Common myeloid progenitor, CD34-positive (primary cell): ENCODE measurements around the gene PRDM16.

Experiments used
- CTCF ChIA-PET: fragments of 350-600 bp; sonication (Branson Sonifier 250); formaldehyde crosslinking; loops from one replicate; lab custom pipeline; 2021; ENCODE audit warnings: antibody characterized with exemption; lab: Charles Lee
- POLR2A ChIA-PET: fragments of 350-600 bp; sonication (Branson Sonifier 250); formaldehyde crosslinking; loops from one replicate; lab custom pipeline; 2021; ENCODE audit warnings: antibody characterized with exemption; lab: Charles Lee
- DNase-seq, 3 donors: peaks; one replicate each; pipeline versions ENCODE4 v3.0.0 to v3.0.0-alpha.2; 2013
- H3K27ac ChIP-seq, 2 experiments: 1 replicate in 1 of 2; 2 replicates in 1 of 2; pipeline ENCODE4 v1.7.0; 2013; ENCODE audit warnings: inconsistent platforms in 2 of 2, low read length in 2 of 2, mild to moderate bottlenecking in 2 of 2, low read depth in 1 of 2, moderate library complexity in 1 of 2; ENCODE audit not compliant: severe bottlenecking in 2 of 2, insufficient read depth in 1 of 2, poor library complexity in 1 of 2
- H3K27me3 ChIP-seq, 5 experiments: replicated peaks in 2 of 5; 1 replicate in 3 of 5; 2 replicates in 2 of 5; pipeline versions ENCODE4 v1.6.1 to v1.7.0; 2013; ENCODE audit warnings: low read length in 4 of 5, mild to moderate bottlenecking in 2 of 5, moderate library complexity in 2 of 5, inconsistent platforms in 1 of 5; ENCODE audit not compliant: insufficient read depth in 5 of 5, control insufficient read depth in 4 of 5
- H3K36me3 ChIP-seq, 4 experiments: 1 replicate in 2 of 4; 2 replicates in 2 of 4; pipeline versions ENCODE4 v1.6.1 to v1.7.0; 2013; ENCODE audit warnings: low read length in 3 of 4, control low read depth in 1 of 4, mild to moderate bottlenecking in 1 of 4; ENCODE audit not compliant: control insufficient read depth in 4 of 4, insufficient read depth in 4 of 4
- H3K4me1 ChIP-seq, 4 experiments: 1 replicate in 3 of 4; 2 replicates in 1 of 4; pipeline versions ENCODE4 v1.6.1 to v1.7.1; 2013; ENCODE audit warnings: low read length in 3 of 4, mild to moderate bottlenecking in 3 of 4, control low read depth in 1 of 4, inconsistent platforms in 1 of 4, moderate library complexity in 1 of 4; ENCODE audit not compliant: control insufficient read depth in 4 of 4, insufficient read depth in 4 of 4; ENCODE audit errors: control extremely low read depth in 1 of 4
- H3K4me3 ChIP-seq, 7 experiments: 1 replicate in 4 of 7; 2 replicates in 3 of 7; pipeline versions ENCODE4 v1.5.1 to v1.7.0; 2013; ENCODE audit warnings: mild to moderate bottlenecking in 7 of 7, low read length in 6 of 7, moderate library complexity in 6 of 7, inconsistent platforms in 2 of 7, low read depth in 2 of 7, control low read depth in 1 of 7; ENCODE audit not compliant: insufficient read depth in 4 of 7, control insufficient read depth in 1 of 7; ENCODE audit errors: extremely low read depth in 1 of 7
- H3K9me3 ChIP-seq, 5 experiments: 1 replicate in 4 of 5; 2 replicates in 1 of 5; pipeline versions ENCODE4 v1.6.1 to v1.7.1; 2013; ENCODE audit warnings: low read length in 4 of 5, mild to moderate bottlenecking in 2 of 5, inconsistent platforms in 1 of 5, low read depth in 1 of 5, moderate library complexity in 1 of 5; ENCODE audit not compliant: control insufficient read depth in 4 of 5, insufficient read depth in 2 of 5; ENCODE audit errors: control extremely low read depth in 1 of 5
- WGBS: methylation state at CpG from one replicate; pipeline ENCODE4 v1.1.5; 2013; ENCODE audit not compliant: insufficient coverage; 5-methylcytosine and 5-hydroxymethylcytosine counted together

Gene PRDM16

DNA sequence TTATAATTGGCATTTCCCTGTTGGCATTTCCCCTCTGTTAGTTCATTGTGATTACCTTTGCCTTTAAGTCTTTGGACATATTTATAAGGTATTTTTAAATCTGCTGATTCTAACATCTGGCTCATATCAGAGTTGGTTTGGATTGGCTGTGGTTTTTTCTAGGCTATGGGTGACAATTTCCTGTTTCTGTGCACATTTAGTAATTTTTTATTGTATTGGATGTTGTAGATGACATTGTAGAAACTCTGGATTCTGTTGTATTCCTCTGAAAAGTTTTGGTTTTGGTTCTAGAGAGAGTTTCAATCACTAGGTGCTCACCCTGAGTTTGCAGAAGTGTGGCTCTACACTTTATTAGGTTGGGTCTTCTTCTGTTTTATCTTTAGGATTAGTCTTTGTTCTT is 275.4 kb downstream of the PRDM16 start:
- no peak for DNase-seq
- H3K27me3 ChIP-seq: peaks cover 0 to 3% (median 0%) of the 10 kb centered on the region in 5 experiments
- H3K4me1 ChIP-seq: peaks cover 0 to 14% (median 5%) of the 10 kb centered on the region in 4 experiments
- H3K36me3 ChIP-seq: peaks cover 0 to 5% (median 1%) of the 10 kb centered on the region in 4 experiments
- CTCF ChIA-PET: no interaction called here
- H3K9me3 ChIP-seq: peaks cover 4 to 27% (median 9%) of the 10 kb centered on the region in 5 experiments
- POLR2A ChIA-PET: no interaction called here
- no peak overlapping the region for H3K4me3 ChIP-seq
- H3K27ac ChIP-seq: no peak overlapping the region

DNA sequence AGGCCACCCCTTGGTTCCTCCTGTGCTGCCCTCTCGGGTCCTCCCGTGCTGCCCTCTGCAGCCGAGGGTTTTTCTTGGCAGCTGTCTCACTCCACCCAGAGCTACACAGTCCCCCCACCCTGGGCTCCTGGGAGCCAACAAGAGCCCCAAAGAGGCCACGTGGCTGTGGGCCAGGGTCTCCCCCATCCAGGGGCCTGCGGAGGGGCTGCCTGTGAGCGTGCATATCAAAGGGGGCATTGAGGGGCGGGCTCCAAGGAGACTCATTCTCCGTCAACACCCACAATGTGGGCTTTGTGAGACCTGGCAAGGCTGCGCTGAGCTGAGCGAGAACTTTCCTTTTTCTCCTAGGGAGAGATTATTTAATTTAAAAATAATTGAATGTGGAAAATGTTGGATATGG is 276.8 kb downstream of the PRDM16 start:
- peaks cover 0 to 3% (median 0%) of the 10 kb centered on the region in 5 experiments for H3K27me3 ChIP-seq
- H3K27ac ChIP-seq: no peak overlapping the region
- no peak for DNase-seq
- no peak overlapping the region for H3K4me3 ChIP-seq
- CTCF ChIA-PET: no interaction called here
- H3K9me3 ChIP-seq: peaks cover 4 to 27% (median 9%) of the 10 kb centered on the region in 5 experiments
- 98% methylated on average over 10 of the region's 10 CpGs for WGBS
- H3K36me3 ChIP-seq: peaks cover 0 to 5% (median 1%) of the 10 kb centered on the region in 4 experiments
- H3K4me1 ChIP-seq: peaks cover 0 to 23% (median 11%) of the 10 kb centered on the region in 4 experiments
- POLR2A ChIA-PET: no interaction called here

DNA sequence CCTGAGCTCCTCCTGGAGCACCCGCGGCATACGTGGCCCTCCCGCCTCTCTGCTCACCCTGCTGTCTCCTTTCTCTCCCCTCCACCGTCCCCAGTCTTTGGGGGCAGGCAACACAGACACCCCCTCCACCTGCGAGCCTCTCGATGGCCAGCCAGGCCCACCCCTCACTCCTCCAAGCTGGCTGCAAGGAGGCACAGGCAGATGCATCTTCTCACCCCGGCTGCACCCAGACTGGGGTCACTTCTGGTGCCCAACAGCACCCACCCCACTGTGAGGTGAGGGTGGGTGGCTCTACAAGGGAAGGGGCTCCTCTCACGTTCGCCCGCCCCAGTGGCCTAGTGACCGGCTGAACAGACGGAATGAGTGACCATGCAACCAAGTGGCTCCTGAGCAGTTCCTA is 277.5 kb downstream of the PRDM16 start:
- Histone ChIP-seq H3K27me3 (peaks cover 0 to 3% (median 0%) of the 10 kb centered on the region in 5 experiments), H3K9me3 (peaks cover 4 to 27% (median 9%) of the 10 kb centered on the region in 5 experiments), H3K4me3 (no peak overlapping the region), H3K36me3 (peaks cover 0 to 5% (median 1%) of the 10 kb centered on the region in 4 experiments), H3K4me1 (peaks cover 0 to 29% (median 14%) of the 10 kb centered on the region in 4 experiments), H3K27ac (no peak overlapping the region)
- CTCF ChIA-PET: no interaction called here
- WGBS: 94% methylated on average over 10 of the region's 13 CpGs
- POLR2A ChIA-PET: no interaction called here
- DNase-seq: no peak

DNA sequence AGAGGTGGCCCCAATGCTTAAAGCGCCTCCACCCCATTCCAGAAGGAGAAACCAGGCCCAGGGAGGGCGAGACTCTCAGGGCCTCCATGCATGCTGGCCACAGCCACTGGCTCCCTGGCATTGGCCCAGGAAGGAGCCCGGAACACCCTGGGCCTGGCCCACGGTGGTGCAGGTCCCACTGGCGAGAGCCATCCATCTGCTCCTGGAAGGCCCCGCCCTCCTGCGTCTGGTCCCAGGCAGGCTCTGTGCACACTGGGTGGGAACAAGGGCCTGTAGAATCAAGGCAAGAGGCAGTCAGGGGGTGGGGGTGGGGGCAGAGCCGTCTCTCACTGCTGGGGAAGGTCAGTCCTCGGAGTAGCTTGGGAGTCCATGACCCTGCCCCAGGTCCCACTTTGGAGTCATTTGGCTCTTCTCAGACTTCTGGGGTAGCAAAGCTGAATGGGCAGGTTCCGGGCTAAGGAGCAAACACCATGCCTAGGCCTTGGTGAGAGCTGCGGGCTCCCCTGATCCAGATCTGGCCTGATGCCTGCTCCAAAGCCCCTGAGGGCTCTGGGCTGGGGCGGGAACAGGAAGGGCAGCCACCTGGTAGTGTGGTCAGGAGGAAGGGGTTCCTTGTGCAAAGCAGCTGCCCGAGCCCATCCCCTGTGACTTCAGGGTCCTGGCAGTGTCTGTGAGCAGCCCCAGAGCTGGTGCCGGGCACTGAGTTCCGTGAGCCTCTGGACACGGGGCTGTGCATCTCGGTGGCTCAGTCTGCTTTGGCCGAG is 278.4 kb downstream of the PRDM16 start:
- CTCF ChIA-PET: interaction anchor here (1.2 to 2.0 kb wide), 2 partner anchors 27 to 55 kb away, joined by 3 to 4 read pairs; no protein-coding TSS in a partner anchor
- POLR2A ChIA-PET: no interaction called here
- peaks cover 4 to 23% (median 9%) of the 10 kb centered on the region in 5 experiments for H3K9me3 ChIP-seq

DNA sequence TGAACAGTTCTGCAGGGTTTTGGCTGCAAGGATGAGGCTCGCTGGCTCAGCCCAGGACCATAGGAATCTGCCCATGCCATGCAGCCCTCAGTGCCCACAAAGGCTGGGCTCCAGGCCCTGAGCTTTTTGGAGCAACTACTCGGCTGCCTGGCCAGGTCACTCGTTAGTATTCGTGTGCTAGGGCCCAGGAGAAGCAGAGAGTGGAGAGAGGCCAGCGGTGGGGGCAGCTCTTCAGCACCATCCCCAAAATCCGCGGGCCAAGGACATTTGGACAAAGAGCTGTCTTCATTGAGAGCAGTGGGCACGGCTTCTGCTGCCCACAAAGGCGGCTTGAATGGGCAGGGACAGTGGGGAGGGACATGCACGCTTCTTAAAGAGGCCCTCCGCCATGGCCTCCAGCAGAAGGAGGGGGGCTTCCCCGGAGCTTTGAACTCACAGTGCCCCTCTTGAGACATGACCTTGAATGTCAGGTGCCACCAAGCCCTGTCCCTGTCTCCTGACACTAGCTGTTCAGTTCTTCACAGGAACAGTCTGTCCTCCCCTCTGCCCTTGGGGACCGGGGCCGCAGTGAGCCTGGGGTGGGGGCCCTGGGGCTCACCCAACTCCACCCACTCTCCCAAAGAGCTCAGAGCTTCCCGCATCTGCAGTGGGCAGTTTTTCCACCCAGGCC is 279.3 kb downstream of the PRDM16 start:
- POLR2A ChIA-PET: no interaction called here
- Histone ChIP-seq H3K27ac (no peak overlapping the region), H3K9me3 (peaks cover 0 to 14% (median 9%) of the 10 kb centered on the region in 5 experiments), H3K36me3 (peaks cover 0 to 2% (median 0%) of the 10 kb centered on the region in 4 experiments), H3K27me3 (peaks cover 0 to 3% (median 0%) of the 10 kb centered on the region in 5 experiments), H3K4me1 (peaks cover 0 to 47% (median 23%) of the 10 kb centered on the region in 4 experiments), H3K4me3 (no peak overlapping the region)
- 91% methylated on average over 13 of the region's 15 CpGs for WGBS
- CTCF ChIA-PET: interaction anchor here (0.9 to 2.0 kb wide), 4 partner anchors 9 to 76 kb away, joined by 3 to 4 read pairs (median 3); no protein-coding TSS in a partner anchor
- no peak for DNase-seq

More for the DNA sequence above, 278.4 kb downstream of the PRDM16 start:
- Histone ChIP-seq H3K27ac (no peak overlapping the region), H3K4me1 (peaks cover 0 to 38% (median 18%) of the 10 kb centered on the region in 4 experiments), H3K36me3 (peaks cover 0 to 2% (median under 1%) of the 10 kb centered on the region in 4 experiments), H3K27me3 (peaks cover 0 to 3% (median 0%) of the 10 kb centered on the region in 5 experiments), H3K4me3 (no peak overlapping the region)
- WGBS: 83% methylated on average over 15 of the region's 18 CpGs
- DNase-seq: no peak

DNA sequence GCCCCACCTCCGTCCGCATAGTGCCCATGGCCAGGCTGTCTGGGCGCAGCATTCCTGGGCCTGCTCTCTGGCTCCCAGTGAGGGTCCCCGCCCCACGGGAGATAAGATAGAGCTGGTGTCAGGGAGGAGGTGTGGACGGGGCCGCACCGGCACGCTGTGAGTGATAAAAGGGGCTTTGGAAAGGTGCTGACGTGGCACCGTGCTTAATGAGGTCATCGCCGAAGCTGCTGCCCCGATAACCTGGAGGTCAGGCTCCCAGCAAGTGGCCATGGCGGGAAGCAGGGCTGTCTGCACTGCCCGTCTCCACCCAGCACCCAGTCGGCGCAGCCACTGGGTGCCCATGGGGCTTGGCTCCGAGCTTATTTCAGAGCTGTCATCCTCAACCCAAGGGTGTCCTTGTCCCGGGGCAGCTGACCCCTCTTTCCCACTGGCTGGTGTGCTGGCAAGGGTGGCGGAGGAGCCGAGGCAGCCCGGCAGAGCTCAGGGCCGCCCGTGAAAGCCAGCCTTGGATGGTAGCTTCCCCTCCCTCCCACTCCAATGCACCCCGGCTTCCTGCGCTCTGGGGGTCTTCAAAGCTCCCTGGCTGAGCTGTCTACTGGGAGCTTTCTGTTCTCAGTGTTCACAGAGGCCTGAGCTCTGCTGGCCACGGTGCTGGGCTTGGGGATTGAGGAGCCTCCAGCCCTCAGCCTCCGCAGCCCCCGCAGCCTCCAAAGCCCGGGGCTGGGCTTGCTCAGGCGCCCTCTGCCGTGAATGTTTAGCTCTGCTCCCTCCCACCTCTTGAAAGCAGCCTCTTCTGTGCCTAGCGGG is 280.4 kb downstream of the PRDM16 start:
- 95% methylated on average over 21 of the region's 34 CpGs for WGBS

More for the DNA sequence above, 280.4 kb downstream of the PRDM16 start:
- Histone ChIP-seq H3K4me3 (no peak overlapping the region), H3K36me3 (peaks cover 0 to 2% (median 0%) of the 10 kb centered on the region in 4 experiments), H3K9me3 (peaks cover 0 to 7% (median 4%) of the 10 kb centered on the region in 5 experiments), H3K27ac (no peak overlapping the region), H3K27me3 (peaks cover 0 to 3% (median 0%) of the 10 kb centered on the region in 5 experiments), H3K4me1 (peaks cover 0 to 47% (median 23%) of the 10 kb centered on the region in 4 experiments)
- ChIA-PET CTCF (interaction anchor here (0.7 to 2.2 kb wide), 10 partner anchors 8 to 75 kb away, joined by 3 to 7 read pairs (median 3); no protein-coding TSS in a partner anchor), POLR2A (interaction anchor here (1.1 to 1.2 kb wide), 2 partner anchors 21 to 26 kb away, joined by 3 read pairs; no protein-coding TSS in a partner anchor)
- peak in 1 of 3 donors; percentile 26 for DNase-seq
